ENCODE measurements around the gene GRPEL2.
"Not testable (repeated sequence)": the region's sequence is repeated elsewhere in the genome, so short reads cannot be mapped to it uniquely, and the experiment has no call there.

The GRPEL2 gene

DNA sequence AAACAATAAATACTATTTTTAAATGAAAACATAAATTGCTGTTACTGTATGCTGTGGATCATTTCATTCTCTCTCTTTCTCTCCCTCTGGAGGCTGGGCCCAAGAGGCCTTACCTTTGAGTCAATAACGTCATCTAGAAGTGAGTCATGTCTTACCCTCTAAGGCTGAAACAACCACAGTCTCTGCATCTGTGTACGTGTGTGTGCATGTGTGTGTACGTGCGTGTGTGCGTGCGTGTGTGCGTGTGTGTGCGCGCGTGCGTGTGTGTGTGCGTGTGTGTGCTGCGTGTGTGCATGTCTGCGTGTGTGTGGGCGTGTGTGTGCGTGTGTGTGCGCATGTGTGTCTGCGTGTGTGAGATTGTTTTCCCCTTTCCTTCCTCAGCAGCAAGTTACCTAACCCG, 47.4 kb downstream of the GRPEL2 start:
- TF ChIP-seq, protein P1, sequence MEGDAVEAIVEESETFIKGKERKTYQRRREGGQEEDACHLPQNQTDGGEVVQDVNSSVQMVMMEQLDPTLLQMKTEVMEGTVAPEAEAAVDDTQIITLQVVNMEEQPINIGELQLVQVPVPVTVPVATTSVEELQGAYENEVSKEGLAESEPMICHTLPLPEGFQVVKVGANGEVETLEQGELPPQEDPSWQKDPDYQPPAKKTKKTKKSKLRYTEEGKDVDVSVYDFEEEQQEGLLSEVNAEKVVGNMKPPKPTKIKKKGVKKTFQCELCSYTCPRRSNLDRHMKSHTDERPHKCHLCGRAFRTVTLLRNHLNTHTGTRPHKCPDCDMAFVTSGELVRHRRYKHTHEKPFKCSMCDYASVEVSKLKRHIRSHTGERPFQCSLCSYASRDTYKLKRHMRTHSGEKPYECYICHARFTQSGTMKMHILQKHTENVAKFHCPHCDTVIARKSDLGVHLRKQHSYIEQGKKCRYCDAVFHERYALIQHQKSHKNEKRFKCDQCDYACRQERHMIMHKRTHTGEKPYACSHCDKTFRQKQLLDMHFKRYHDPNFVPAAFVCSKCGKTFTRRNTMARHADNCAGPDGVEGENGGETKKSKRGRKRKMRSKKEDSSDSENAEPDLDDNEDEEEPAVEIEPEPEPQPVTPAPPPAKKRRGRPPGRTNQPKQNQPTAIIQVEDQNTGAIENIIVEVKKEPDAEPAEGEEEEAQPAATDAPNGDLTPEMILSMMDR (conservative IDR thresholded peaks at IDR 0.05; ENCODE audit: low read depth, low read length): no peak
- DNase-seq (ENCODE audit: low read depth): no peak
- no peak overlapping the region for H3K4me3 ChIP-seq (ENCODE audit: low read length)

DNA sequence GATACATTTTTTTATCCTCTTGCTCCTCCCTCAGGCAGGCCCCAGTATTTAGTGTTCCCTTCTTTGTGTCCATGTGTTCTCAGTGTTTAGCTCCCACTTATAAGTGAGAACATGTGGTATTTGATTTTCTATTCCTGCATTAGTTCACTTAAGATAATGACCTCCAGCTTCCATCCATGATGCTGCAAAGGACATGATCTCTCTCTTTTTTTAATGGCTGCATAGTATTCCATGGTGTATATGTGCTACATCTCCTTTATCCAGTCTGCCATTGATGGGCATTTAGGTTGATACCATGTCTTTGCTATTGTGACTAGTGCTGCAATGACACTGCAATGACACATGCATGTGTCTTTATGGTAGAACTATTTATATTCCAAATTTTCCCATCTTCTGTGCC, 49.7 kb downstream of the GRPEL2 start:
- not testable (repeated sequence) for H3K4me3 ChIP-seq (ENCODE audit: low read length); DNase-seq (ENCODE audit: low read depth)

DNA sequence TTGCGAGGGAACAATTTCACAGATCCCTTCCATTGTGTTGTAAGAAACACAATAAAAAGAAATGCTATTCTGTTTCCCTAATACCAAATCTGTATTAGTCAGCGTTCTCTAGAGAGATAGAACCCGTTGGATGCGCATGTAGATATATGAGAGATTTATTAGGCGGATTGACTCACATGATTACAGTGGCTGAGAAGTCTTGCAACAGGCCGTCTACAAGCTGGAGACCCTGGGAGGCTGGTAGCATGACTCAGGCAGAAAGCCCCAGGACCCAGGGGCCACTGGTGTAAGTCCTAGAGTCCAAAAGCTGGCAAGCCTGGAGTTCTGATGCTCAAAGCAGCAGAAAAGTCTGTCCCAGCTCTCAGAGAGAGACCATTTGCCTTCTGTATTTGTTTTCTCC, 52.2 kb downstream of the GRPEL2 start:
- H3K4me3 ChIP-seq (ENCODE audit: low read length): no peak overlapping the region
- DNase-seq (ENCODE audit: low read depth): no peak
- TF ChIP-seq, protein P1 (conservative IDR thresholded peaks at IDR 0.05; ENCODE audit: low read depth, low read length): no peak

DNA sequence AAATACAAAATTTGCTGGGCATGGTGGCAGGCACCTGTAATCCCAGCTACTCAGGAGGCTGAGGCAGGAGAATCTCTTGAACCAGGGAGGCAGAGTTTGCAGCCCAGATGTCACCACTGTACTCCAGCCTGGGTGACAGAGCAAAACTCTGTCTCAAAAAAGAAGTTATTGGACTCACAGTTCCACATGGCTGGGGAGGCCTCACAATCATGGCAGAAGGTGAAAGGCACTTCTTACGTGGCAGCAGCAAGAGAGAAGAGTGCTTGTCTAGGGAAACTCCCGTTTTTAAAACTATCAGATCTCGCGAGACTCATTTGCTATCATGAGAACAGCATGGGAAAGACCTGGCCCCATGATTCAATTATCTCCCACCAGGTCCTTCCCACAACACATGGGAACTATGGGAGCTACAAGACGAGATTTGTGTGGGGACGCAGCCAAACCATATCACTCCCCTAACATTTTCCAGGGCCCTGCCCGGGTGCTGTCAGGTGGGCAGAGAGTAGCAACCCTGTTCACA, 53.5 kb downstream of the GRPEL2 start:
- not testable (repeated sequence) for H3K4me3 ChIP-seq (ENCODE audit: low read length); DNase-seq (ENCODE audit: low read depth)

DNA sequence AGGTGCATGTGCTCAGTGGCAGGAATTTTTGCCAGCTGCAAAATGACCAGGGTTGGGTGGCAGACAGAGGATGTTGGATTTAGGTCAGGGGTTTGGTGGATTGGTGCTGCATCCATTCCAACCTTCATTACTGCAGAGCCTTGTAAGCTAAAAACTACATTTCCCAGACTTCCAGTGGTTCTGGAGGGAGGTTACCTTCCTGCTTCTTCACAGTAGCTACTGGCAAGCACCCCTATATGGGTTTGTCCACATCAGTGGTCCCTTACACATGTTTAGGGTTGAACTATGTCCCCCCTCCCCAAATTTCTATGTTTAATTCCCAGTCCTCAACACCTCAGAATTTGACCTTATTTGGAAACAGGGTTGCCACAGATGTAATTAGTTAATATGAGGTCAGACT, 54.5 kb downstream of the GRPEL2 start:
- TF ChIP-seq, protein P1 (conservative IDR thresholded peaks at IDR 0.05; ENCODE audit: low read depth, low read length): no peak
- no peak for DNase-seq (ENCODE audit: low read depth)
- H3K4me3 ChIP-seq (ENCODE audit: low read length): no peak overlapping the region

DNA sequence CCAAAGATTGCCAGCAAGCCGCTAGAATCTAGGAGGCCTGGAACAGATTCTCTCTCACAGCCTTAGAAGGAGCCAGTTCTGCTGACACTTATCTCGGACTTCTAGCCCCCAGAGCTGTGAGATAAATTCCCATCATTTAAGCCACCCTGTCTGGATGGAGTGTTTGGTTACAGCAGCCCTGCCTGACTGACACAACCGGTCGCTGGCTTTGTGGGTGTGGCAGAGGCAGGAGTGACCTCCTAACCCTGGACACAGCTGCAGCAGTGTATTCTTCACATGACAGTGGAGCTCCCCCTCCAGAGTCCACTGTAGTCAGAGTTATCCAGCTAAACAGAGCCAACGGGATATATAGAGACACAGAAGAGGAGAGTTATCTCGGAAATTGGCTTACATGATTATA, 55.0 kb downstream of the GRPEL2 start:
- no peak overlapping the region for H3K4me3 ChIP-seq (ENCODE audit: low read length)
- TF ChIP-seq, protein P1 (conservative IDR thresholded peaks at IDR 0.05; ENCODE audit: low read depth, low read length): no peak
- no peak for DNase-seq (ENCODE audit: low read depth)

DNA sequence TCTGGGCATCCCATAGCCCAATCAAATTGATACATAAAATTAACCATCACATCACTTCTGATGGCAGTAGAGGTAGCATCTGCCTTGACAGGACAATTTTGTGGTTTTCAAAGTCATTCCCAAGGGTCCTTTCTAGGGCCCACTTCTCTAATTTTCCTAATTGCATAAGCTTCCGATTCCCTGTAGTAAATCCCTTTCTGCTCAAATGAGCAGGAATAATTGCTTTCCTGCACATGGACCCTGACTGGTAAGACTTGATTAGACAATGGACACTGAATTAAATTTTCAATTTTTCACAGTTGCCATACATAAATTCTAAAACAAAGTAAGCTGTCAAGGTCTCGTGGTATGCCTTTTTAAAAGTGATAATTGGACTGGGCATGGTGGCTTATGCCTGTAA, 55.8 kb downstream of the GRPEL2 start:
- no peak overlapping the region for H3K4me3 ChIP-seq (ENCODE audit: low read length)
- TF ChIP-seq, protein P1 (conservative IDR thresholded peaks at IDR 0.05; ENCODE audit: low read depth, low read length): no peak
- no peak for DNase-seq (ENCODE audit: low read depth)

DNA sequence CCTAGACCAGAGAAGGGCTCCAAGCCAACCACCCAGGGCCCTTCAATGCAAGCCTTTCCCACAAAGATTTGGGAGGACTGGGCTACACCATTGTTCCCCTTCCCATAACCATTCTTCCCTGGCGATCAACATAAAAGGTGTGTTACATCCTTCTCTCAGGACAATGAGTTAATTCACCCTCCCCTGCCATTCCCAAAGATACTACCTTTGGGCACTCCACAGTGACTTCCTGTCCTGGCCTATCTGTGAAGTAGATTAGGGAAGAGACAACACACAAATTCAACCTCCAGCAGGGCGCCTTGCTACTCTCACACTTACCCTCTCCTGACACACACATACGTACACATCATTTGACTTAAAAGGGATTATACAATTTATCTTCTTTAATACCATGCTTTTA, 57.0 kb downstream of the GRPEL2 start:
- no peak for DNase-seq (ENCODE audit: low read depth)
- no peak overlapping the region for H3K4me3 ChIP-seq (ENCODE audit: low read length)

More for the DNA sequence above, 57.0 kb downstream of the GRPEL2 start:
- TF ChIP-seq, protein P1 (conservative IDR thresholded peaks at IDR 0.05; ENCODE audit: low read depth, low read length): no peak
